Panc1 (cell line): Measurements from ENCODE around the gene IL7R. TPM values are rescaled to one million over a fixed set of nuclear protein-coding genes. Genes with fewer than 3 reads are reported as not detected.

Source experiments
- ATAC-seq: fragments of 200-7000 bp; cut with Tn5 transposase; 2 replicates; pipeline ENCODE4 v1.9.1; 2020; ENCODE audit warnings: mild to moderate bottlenecking, moderate library complexity
- BruUV-seq: library from RNA; stranded (reverse); fragments of 400-500 nt; replicated peaks from 2 replicates; lab custom pipeline; 2021; lab: Mats Ljungman, UMichigan
- CTCF ChIA-PET: fragments of 300-600 bp; sonication (Branson Sonifier 250); formaldehyde crosslinking; loops from one replicate; lab custom pipeline; 2022; ENCODE audit warnings: antibody characterized with exemption; lab: Charles Lee
- POLR2A ChIA-PET: fragments of 300-600 bp; sonication (Branson Sonifier 250); formaldehyde crosslinking; loops from one replicate; lab custom pipeline; 2022; ENCODE audit warnings: antibody characterized with exemption; lab: Charles Lee
- DNase-seq: peaks from one replicate; pipeline ENCODE4 v3.0.0-alpha.2; 2010; ENCODE audit warnings: low read depth, low spot score
- H3K27ac ChIP-seq: 2 replicates; pipeline ENCODE4 v1.5.1; 2011; ENCODE audit warnings: mild to moderate bottlenecking, low read length, inconsistent platforms
- H3K27me3 ChIP-seq: fragments of 200-500 bp; sonication (Bioruptor generic); 2 replicates; pipeline ENCODE4 v1.6.0; 2014; ENCODE audit warnings: low read length, inconsistent platforms; ENCODE audit not compliant: control insufficient read depth, insufficient read depth
- H3K36me3 ChIP-seq: fragments of 200-500 bp; sonication (Bioruptor generic); 2 replicates; pipeline ENCODE4 v1.5.1; 2014; ENCODE audit warnings: inconsistent platforms, mild to moderate bottlenecking, low read length, moderate library complexity; ENCODE audit not compliant: control insufficient read depth, insufficient read depth
- H3K4me1 ChIP-seq: 2 replicates; pipeline ENCODE4 v1.5.1; 2011; ENCODE audit warnings: inconsistent platforms, mild to moderate bottlenecking, low read length, moderate library complexity; ENCODE audit not compliant: control insufficient read depth, insufficient read depth
- H3K4me3 ChIP-seq, 2 experiments: 2 replicates each; pipeline ENCODE4 v1.5.1; 2011 to 2012; ENCODE audit warnings: low read depth in 2 of 2, low read length in 2 of 2, mild to moderate bottlenecking in 2 of 2, inconsistent platforms in 1 of 2, moderate library complexity in 1 of 2
- H3K9me3 ChIP-seq: fragments of 200-500 bp; sonication (Bioruptor generic); 2 replicates; pipeline ENCODE4 v1.5.1; 2014; ENCODE audit warnings: low read depth, mild to moderate bottlenecking, inconsistent platforms, low read length, moderate library complexity; ENCODE audit not compliant: control insufficient read depth, insufficient read depth
- CTCF ChIP-seq: fragments of 450-650 bp; IDR thresholded peaks from 2 replicates; pipeline ENCODE4 v1.5.1; 2017; ENCODE audit warnings: mild to moderate bottlenecking
- POLR2AphosphoS5 ChIP-seq: IDR thresholded peaks from 2 replicates; pipeline ENCODE4 v1.6.1; 2012; ENCODE audit warnings: mild to moderate bottlenecking, low read depth, low read length, moderate library complexity
- SIN3A ChIP-seq: IDR thresholded peaks from 2 replicates; pipeline ENCODE4 v1.6.1; 2012; ENCODE audit warnings: low read depth, mild to moderate bottlenecking, low read length, moderate library complexity, borderline replicate concordance; ENCODE audit not compliant: insufficient read depth
- TCF7L2 ChIP-seq: IDR thresholded peaks from 2 replicates; pipeline ENCODE4 v1.6.1; 2011; ENCODE audit warnings: mild to moderate bottlenecking, low read depth, low read length, inconsistent platforms
- in situ Hi-C: cut with HindIII; loops from 2 replicates; pipeline ENCODE4 v1.10.0; 2016; ENCODE audit warnings: low sequenced_read_pairs, low pct_unique_long_range_greater_than_20kb
- intact Hi-C: fragments of 100-400 bp; cut with micrococcal nuclease; formaldehyde crosslinking; loops from one replicate; pipeline ENCODE4 v1.10.0; 2022; ENCODE audit not compliant: unreplicated experiment
- total RNA-seq: library from RNA; stranded (reverse); gene quantifications from one replicate; pipeline ENCODE4 v1.2.1, GENCODE V29; 2021; ENCODE audit not compliant: unreplicated experiment
- TF ChIP-seq, protein P1 (sequence below), 2 experiments: IDR thresholded peaks; 2 replicates each; pipeline ENCODE4 v1.6.1; 2011 to 2012; ENCODE audit warnings: low read depth in 2 of 2, control low read depth in 1 of 2, low read length in 1 of 2, mild to moderate bottlenecking in 1 of 2, moderate library complexity in 1 of 2; ENCODE audit not compliant: insufficient read depth in 1 of 2

The IL7R gene
- total RNA-seq, 1 experiment from 2014 or later = 0.90 TPM

- in situ Hi-C loops = no loop called here
- TF ChIP-seq TCF7L2 (no peak), CTCF (no peak), POLR2AphosphoS5 (no peak), SIN3A (no peak)
- TF ChIP-seq, protein P1, sequence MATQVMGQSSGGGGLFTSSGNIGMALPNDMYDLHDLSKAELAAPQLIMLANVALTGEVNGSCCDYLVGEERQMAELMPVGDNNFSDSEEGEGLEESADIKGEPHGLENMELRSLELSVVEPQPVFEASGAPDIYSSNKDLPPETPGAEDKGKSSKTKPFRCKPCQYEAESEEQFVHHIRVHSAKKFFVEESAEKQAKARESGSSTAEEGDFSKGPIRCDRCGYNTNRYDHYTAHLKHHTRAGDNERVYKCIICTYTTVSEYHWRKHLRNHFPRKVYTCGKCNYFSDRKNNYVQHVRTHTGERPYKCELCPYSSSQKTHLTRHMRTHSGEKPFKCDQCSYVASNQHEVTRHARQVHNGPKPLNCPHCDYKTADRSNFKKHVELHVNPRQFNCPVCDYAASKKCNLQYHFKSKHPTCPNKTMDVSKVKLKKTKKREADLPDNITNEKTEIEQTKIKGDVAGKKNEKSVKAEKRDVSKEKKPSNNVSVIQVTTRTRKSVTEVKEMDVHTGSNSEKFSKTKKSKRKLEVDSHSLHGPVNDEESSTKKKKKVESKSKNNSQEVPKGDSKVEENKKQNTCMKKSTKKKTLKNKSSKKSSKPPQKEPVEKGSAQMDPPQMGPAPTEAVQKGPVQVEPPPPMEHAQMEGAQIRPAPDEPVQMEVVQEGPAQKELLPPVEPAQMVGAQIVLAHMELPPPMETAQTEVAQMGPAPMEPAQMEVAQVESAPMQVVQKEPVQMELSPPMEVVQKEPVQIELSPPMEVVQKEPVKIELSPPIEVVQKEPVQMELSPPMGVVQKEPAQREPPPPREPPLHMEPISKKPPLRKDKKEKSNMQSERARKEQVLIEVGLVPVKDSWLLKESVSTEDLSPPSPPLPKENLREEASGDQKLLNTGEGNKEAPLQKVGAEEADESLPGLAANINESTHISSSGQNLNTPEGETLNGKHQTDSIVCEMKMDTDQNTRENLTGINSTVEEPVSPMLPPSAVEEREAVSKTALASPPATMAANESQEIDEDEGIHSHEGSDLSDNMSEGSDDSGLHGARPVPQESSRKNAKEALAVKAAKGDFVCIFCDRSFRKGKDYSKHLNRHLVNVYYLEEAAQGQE (IDR thresholded peaks at IDR 0.05; ENCODE audit: insufficient read depth in 1 of 2, low read depth in 2 of 2, low read length in 1 of 2) = no peak
- ChIA-PET CTCF (no interaction called here), POLR2A (no interaction called here)
- no peak overlapping the region for H3K4me3 ChIP-seq
- H3K27me3 ChIP-seq = no peaks in the 10 kb centered on the region; the same call in 1 of the 2 replicates
- no peaks in the 10 kb centered on the region for H3K9me3 ChIP-seq
- ATAC-seq (no peak), DNase-seq (no peak)
- H3K4me1 ChIP-seq = no peaks in the 10 kb centered on the region
- BruUV-seq = no TSS peak
- H3K27ac ChIP-seq = no peak overlapping the region
- intact Hi-C loops = no loop called here
- H3K36me3 ChIP-seq = no peaks in the 10 kb centered on the region
Measured at GRCh38 chr5:35828082-35828598, 28.6 kb upstream of the IL7R start.

- TF ChIP-seq TCF7L2 (no peak), CTCF (no peak), POLR2AphosphoS5 (no peak), SIN3A (no peak)
- TF ChIP-seq, protein P1 (IDR thresholded peaks at IDR 0.05; ENCODE audit: insufficient read depth in 1 of 2, low read depth in 2 of 2, low read length in 1 of 2) = no peak
- no peak for DNase-seq
- H3K27ac ChIP-seq = no peak overlapping the region
- no peaks in the 10 kb centered on the region; the same call in 1 of the 2 replicates for H3K27me3 ChIP-seq
- no peak for ATAC-seq
- POLR2A ChIA-PET = no interaction called here
- no TSS peak for BruUV-seq
- no peaks in the 10 kb centered on the region for H3K36me3 ChIP-seq
- CTCF ChIA-PET = no interaction called here
- intact Hi-C loops = no loop called here
- H3K9me3 ChIP-seq = no peaks in the 10 kb centered on the region
- no peak overlapping the region for H3K4me3 ChIP-seq
- no peaks in the 10 kb centered on the region for H3K4me1 ChIP-seq
- in situ Hi-C loops = no loop called here
Measured at GRCh38 chr5:35830587-35830986, 26.1 kb upstream of the IL7R start.
